GM23248 (cell line): Measurements from ENCODE around the gene RNF40.

ENCODE experiments used
- EZH2 ChIP-seq: fragments of 200-600 bp; sonication (generic); IDR thresholded peaks from 2 replicates; pipeline ENCODE4 v1.6.1; 2018; ENCODE audit warnings: antibody characterized with exemption, mild to moderate bottlenecking; ENCODE audit not compliant: insufficient read depth, poor library complexity, severe bottlenecking
- EZH2phosphoT487 ChIP-seq: fragments of 200-600 bp; sonication (generic); IDR thresholded peaks from 2 replicates; pipeline ENCODE4 v1.6.1; 2018; ENCODE audit warnings: antibody characterized with exemption, moderate library complexity, mild to moderate bottlenecking, low read depth; ENCODE audit not compliant: insufficient read depth

GRCh38 chr16:30756781-30757100 lies 5.4 kb upstream of the RNF40 start:
- TF ChIP-seq EZH2phosphoT487 (no peak), EZH2 (no peak)
